ENCODE measurements around the gene MYO9B.

DNA sequence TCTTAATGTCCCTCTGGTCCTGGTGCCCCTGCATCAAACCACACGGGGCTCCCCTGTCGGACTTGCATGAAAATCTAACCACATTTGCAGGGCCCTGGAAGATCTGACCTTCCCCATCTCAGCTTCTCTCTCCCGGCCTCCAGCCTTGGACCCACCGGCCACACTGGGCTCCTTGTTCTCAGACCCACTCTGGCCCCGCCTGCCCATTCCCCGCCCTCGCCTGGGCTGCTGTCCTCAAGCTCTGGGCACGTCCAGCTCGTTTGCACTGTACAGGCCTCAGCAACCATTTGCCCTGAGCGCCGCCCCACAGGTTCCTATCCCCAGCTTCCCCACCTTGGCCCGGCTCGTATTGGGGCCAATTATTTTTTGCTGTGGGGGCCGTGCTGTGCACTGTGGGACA, 10.5 kb downstream of the MYO9B start:
- TF ChIP-seq TAF1 (IDR thresholded peaks at IDR 0.05; ENCODE audit: borderline replicate concordance, insufficient read depth, low read length) (no peak), POLR2AphosphoS5 (IDR thresholded peaks at IDR 0.05; ENCODE audit: low read depth, low read length) (no peak)
- TF ChIP-seq, protein P1, sequence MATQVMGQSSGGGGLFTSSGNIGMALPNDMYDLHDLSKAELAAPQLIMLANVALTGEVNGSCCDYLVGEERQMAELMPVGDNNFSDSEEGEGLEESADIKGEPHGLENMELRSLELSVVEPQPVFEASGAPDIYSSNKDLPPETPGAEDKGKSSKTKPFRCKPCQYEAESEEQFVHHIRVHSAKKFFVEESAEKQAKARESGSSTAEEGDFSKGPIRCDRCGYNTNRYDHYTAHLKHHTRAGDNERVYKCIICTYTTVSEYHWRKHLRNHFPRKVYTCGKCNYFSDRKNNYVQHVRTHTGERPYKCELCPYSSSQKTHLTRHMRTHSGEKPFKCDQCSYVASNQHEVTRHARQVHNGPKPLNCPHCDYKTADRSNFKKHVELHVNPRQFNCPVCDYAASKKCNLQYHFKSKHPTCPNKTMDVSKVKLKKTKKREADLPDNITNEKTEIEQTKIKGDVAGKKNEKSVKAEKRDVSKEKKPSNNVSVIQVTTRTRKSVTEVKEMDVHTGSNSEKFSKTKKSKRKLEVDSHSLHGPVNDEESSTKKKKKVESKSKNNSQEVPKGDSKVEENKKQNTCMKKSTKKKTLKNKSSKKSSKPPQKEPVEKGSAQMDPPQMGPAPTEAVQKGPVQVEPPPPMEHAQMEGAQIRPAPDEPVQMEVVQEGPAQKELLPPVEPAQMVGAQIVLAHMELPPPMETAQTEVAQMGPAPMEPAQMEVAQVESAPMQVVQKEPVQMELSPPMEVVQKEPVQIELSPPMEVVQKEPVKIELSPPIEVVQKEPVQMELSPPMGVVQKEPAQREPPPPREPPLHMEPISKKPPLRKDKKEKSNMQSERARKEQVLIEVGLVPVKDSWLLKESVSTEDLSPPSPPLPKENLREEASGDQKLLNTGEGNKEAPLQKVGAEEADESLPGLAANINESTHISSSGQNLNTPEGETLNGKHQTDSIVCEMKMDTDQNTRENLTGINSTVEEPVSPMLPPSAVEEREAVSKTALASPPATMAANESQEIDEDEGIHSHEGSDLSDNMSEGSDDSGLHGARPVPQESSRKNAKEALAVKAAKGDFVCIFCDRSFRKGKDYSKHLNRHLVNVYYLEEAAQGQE (IDR thresholded peaks at IDR 0.05; ENCODE audit: insufficient read depth in 1 of 2, low read depth in 2 of 2, low read length in 2 of 2): no peak
